Fibroblast of the aortic adventitia (primary cell): ENCODE results near the gene KCNH3. TPM values are rescaled to one million over a fixed set of nuclear protein-coding genes. Genes with fewer than 3 reads are reported as not detected.
A peak's percentile ranks its signal among the peaks of the same experiment; 100 is the strongest.

Experiments used
- DNase-seq: peaks from one replicate; pipeline ENCODE4 v3.0.0-alpha.2; 2010; ENCODE audit warnings: low read depth
- H3K4me3 ChIP-seq: 2 replicates; pipeline ENCODE4 v1.5.1; 2011; ENCODE audit warnings: low read depth, mild to moderate bottlenecking, control low read depth, low read length, moderate library complexity
- CTCF ChIP-seq: IDR thresholded peaks from 2 replicates; pipeline ENCODE4 v1.5.1; 2011; ENCODE audit warnings: mild to moderate bottlenecking, low read length, control low read depth, inconsistent platforms; ENCODE audit not compliant: insufficient read depth
- total RNA-seq: library from RNA; depleted of rRNA; stranded (reverse); fragments of >200 nt; gene quantifications from 2 replicates; pipeline ENCODE4 v1.2.3, GENCODE V29; 2012; ENCODE audit warnings: low replicate concordance

Gene KCNH3
- total RNA-seq, 1 donor, result 0.18 TPM

- H3K4me3 ChIP-seq, result no peak overlapping the region
- no peak for TF ChIP-seq CTCF
- no peak for DNase-seq
Observed at GRCh38 chr12:49546481-49546880, 7.7 kb downstream of the KCNH3 start.

- no peak for TF ChIP-seq CTCF
- H3K4me3 ChIP-seq, result no peak overlapping the region
- DNase-seq, result no peak
Observed at GRCh38 chr12:49547090-49547690, 8.4 kb downstream of the KCNH3 start.

DNA sequence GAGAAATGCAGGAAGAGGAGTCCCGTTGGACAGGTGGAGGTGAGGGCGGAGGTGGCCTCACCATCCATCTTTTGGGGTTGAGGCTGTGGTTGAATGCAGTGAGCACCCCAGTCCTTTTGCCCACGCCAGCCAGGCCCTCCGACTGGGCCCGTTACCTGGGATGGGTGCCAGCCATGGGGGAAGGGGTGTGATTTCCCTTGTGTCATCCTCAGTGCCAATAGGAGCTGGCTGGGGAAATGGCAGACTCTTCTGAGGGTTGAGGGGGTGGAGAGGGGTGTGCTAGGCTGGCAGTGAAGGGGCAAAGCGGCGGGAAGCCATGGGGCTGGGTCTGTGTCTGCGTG is 9.6 kb downstream of the KCNH3 start:
- TF ChIP-seq CTCF, result no peak
- no peak for DNase-seq
- no peak overlapping the region for H3K4me3 ChIP-seq

- no peak for DNase-seq
- peak; percentile 47 for TF ChIP-seq CTCF
- peak overlapping the region; percentile 35 for H3K4me3 ChIP-seq
Observed at GRCh38 chr12:49548822-49549648, 10.2 kb downstream of the KCNH3 start.

DNA sequence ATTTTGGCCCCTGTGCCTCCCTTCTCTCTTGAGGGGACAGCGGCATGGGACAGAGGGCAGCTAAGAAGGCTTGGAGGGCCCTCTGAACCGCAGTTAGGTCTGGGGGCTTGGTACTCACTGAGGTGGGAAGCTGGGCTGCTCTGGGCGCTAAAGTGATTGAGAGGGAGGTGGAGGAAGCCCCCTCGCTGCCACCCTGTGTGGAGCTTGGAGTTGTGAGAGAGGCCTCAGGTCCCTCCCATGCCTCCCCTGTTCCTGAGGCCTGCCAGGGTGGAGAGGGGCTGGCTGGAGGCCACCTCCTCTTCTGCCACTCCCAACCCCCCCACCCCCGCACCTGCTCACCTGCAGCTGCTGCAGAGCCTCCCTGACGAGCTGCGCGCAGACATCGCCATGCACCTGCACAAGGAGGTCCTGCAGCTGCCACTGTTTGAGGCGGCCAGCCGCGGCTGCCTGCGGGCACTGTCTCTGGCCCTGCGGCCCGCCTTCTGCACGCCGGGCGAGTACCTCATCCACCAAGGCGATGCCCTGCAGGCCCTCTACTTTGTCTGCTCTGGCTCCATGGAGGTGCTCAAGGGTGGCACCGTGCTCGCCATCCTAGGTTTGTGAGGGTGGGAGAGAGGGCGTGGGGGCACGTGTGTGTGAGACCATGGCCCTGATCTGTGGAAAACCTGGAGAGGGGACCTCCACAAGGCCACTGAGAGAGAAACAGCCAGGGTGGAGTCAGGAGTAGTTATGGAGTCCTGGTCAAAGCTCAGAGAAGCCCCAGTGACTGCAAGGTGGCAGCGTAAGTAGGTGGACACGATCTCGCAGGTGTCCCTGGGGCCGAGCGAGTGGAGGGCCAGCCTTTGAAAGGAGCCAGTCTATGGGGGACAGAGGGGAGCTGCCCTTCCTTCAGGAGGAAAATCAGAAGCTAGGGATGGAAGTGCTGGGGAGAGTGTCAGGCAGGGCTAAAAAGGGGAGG is 11.2 kb downstream of the KCNH3 start:
- H3K4me3 ChIP-seq, result no peak overlapping the region
- TF ChIP-seq CTCF, result no peak
- DNase-seq, result no peak

GRCh38 chr12:49550693-49551252 is 11.9 kb downstream of the KCNH3 start:
- no peak overlapping the region for H3K4me3 ChIP-seq
- DNase-seq, result no peak
- TF ChIP-seq CTCF, result no peak
